SK-N-SH (cell line): ENCODE results near the gene LRCOL1. TPM values are rescaled to one million over a fixed set of nuclear protein-coding genes. Genes with fewer than 3 reads are reported as not detected.

ENCODE experiments used
- CTCF ChIA-PET: fragments of 300-600, 350-600 bp; formaldehyde crosslinking; extraction: SDS; loops from one replicate; lab custom pipeline; 2021; lab: Yijun Ruan, JAX
- POLR2A ChIA-PET: fragments of 350-600 bp; sonication (Branson Sonifier 250); formaldehyde crosslinking; extraction: SDS; loops from one replicate; lab custom pipeline; 2020; ENCODE audit warnings: antibody characterized with exemption, inconsistent platforms; lab: Yijun Ruan, JAX
- DNase-seq: peaks from one replicate; pipeline ENCODE4 v3.0.0; 2012
- H2AFZ ChIP-seq: fragments of 200-600 bp; sonication (generic); 2 replicates; pipeline ENCODE4 v1.8.1; 2016; ENCODE audit warnings: antibody characterized with exemption, mild to moderate bottlenecking, low read depth
- H3F3A ChIP-seq: fragments of 200-600 bp; sonication (generic); replicated peaks from 2 replicates; pipeline ENCODE3; 2016; ENCODE audit warnings: antibody characterized with exemption, mild to moderate bottlenecking; ENCODE audit not compliant: insufficient read depth
- H3K27ac ChIP-seq, 2 experiments: fragments of 200-500 bp in 1 of 2; fragments of 200-600 bp in 1 of 2; sonication (Bioruptor generic) in 1 of 2; sonication (generic), shearing (Covaris generic) in 1 of 2; 2 replicates each; pipeline versions ENCODE4 v1.5.1 to v1.6.1; 2014 to 2016; ENCODE audit warnings: low read depth in 2 of 2, inconsistent platforms in 1 of 2, low read length in 1 of 2, mild to moderate bottlenecking in 1 of 2, mixed read lengths in 1 of 2
- H3K27me3 ChIP-seq: fragments of 200-600 bp; sonication (generic), shearing (Covaris generic); 2 replicates; pipeline ENCODE4 v1.6.1; 2016; ENCODE audit warnings: mixed run types; ENCODE audit not compliant: insufficient read depth
- H3K36me3 ChIP-seq, 2 experiments: fragments of 200-500 bp in 1 of 2; fragments of 200-600 bp in 1 of 2; sonication (Bioruptor generic) in 1 of 2; sonication (generic) in 1 of 2; replicated peaks in 1 of 2; 2 replicates each; pipeline versions ENCODE3 to v1.5.1; 2014 to 2016; ENCODE audit warnings: low read length in 1 of 2, mild to moderate bottlenecking in 1 of 2; ENCODE audit not compliant: insufficient read depth in 2 of 2, control insufficient read depth in 1 of 2
- H3K4me1 ChIP-seq, 2 experiments: fragments of 200-500 bp in 1 of 2; fragments of 200-600 bp in 1 of 2; sonication (Bioruptor generic) in 1 of 2; sonication (generic), shearing (Covaris generic) in 1 of 2; 2 replicates each; pipeline versions ENCODE4 v1.5.1 to v1.6.1; 2014 to 2016; ENCODE audit warnings: low read depth in 1 of 2, low read length in 1 of 2, mixed run types in 1 of 2; ENCODE audit not compliant: insufficient read depth in 2 of 2, control insufficient read depth in 1 of 2
- H3K4me2 ChIP-seq: fragments of 200-600 bp; sonication (generic), shearing (Covaris generic); 2 replicates; pipeline ENCODE4 v1.6.1; 2017; ENCODE audit warnings: mixed run types
- H3K4me3 ChIP-seq, 2 experiments: fragments of 200-500 bp in 1 of 2; fragments of 200-600 bp in 1 of 2; sonication (Bioruptor generic) in 1 of 2; sonication (generic), shearing (Covaris generic) in 1 of 2; 2 replicates each; pipeline versions ENCODE4 v1.5.1 to v1.8.1; 2014 to 2016; ENCODE audit warnings: low read depth in 2 of 2, inconsistent platforms in 1 of 2, low read length in 1 of 2, mild to moderate bottlenecking in 1 of 2, mixed read lengths in 1 of 2, moderate library complexity in 1 of 2
- H3K79me2 ChIP-seq: fragments of 200-600 bp; sonication (generic); 2 replicates; pipeline ENCODE4 v1.8.1; 2017; ENCODE audit warnings: mild to moderate bottlenecking; ENCODE audit not compliant: insufficient read depth
- H3K9ac ChIP-seq: fragments of 200-600 bp; sonication (generic); 2 replicates; pipeline ENCODE4 v1.6.1; 2017; ENCODE audit warnings: mixed run types
- H3K9me2 ChIP-seq: fragments of 200-600 bp; sonication (generic); 2 replicates; pipeline ENCODE4 v1.6.1; 2017; ENCODE audit warnings: mixed run types
- H3K9me3 ChIP-seq: fragments of 200-600 bp; sonication (generic); 2 replicates; pipeline ENCODE4 v1.6.1; 2017; ENCODE audit warnings: mixed run types, mild to moderate bottlenecking, moderate library complexity
- H4K20me1 ChIP-seq: fragments of 200-600 bp; sonication (generic); 2 replicates; pipeline ENCODE4 v1.6.1; 2017; ENCODE audit warnings: mild to moderate bottlenecking, mixed run types; ENCODE audit not compliant: insufficient read depth
- CHD2 ChIP-seq: fragments of 150-350 bp; IDR thresholded peaks from 2 replicates; pipeline ENCODE4 v1.6.1; 2018; ENCODE audit warnings: low read length; ENCODE audit not compliant: partially characterized antibody
- EZH2phosphoT487 ChIP-seq: fragments of 200-600 bp; sonication (generic); IDR thresholded peaks from 2 replicates; pipeline ENCODE4 v1.6.1; 2017; ENCODE audit warnings: low read depth, mixed run types, mild to moderate bottlenecking, antibody characterized with exemption, moderate library complexity, borderline replicate concordance
- FOSL2 ChIP-seq: IDR thresholded peaks from 2 replicates; pipeline ENCODE4 v1.4.0; 2012; ENCODE audit warnings: low read depth, mild to moderate bottlenecking, moderate library complexity, borderline replicate concordance
- FOXJ3 ChIP-seq: sonication (generic); formaldehyde crosslinking; IDR thresholded peaks from 2 replicates; pipeline ENCODE4 v1.5.1; 2020; ENCODE audit warnings: mild to moderate bottlenecking, missing genetic modification reagents
- GABPA ChIP-seq: IDR thresholded peaks from 2 replicates; pipeline ENCODE4 v1.4.0; 2012; ENCODE audit warnings: low read depth, mild to moderate bottlenecking
- GATA2 ChIP-seq: sonication (generic); formaldehyde crosslinking; IDR thresholded peaks from 2 replicates; pipeline ENCODE4 v1.5.0; 2020; ENCODE audit warnings: mild to moderate bottlenecking, missing genetic modification reagents
- JUND ChIP-seq: IDR thresholded peaks from 2 replicates; pipeline ENCODE4 v1.4.0; 2012
- MEF2A ChIP-seq: IDR thresholded peaks from 2 replicates; pipeline ENCODE4 v1.4.0; 2012; ENCODE audit warnings: low read depth, borderline replicate concordance
- MXI1 ChIP-seq: IDR thresholded peaks from 2 replicates; pipeline ENCODE4 v1.6.1; 2012; ENCODE audit warnings: mild to moderate bottlenecking, low read depth, low read length, improper control_type of control experiment
- RCOR1 ChIP-seq: fragments of 150-350 bp; IDR thresholded peaks from 2 replicates; pipeline ENCODE4 v1.6.1; 2017; ENCODE audit warnings: antibody characterized with exemption, low read length
- RXRA ChIP-seq: IDR thresholded peaks from 2 replicates; pipeline ENCODE4 v1.4.0; 2012; ENCODE audit warnings: low read depth, mild to moderate bottlenecking, borderline replicate concordance
- SIN3A ChIP-seq: IDR thresholded peaks from 2 replicates; pipeline ENCODE4 v1.6.1; 2012; ENCODE audit warnings: low read depth, mild to moderate bottlenecking, low read length, moderate library complexity, borderline replicate concordance
- TAF1 ChIP-seq: IDR thresholded peaks from 2 replicates; pipeline ENCODE4 v1.6.1; 2012; ENCODE audit warnings: low read depth, mild to moderate bottlenecking, low read length, moderate library complexity, borderline replicate concordance
- TEAD4 ChIP-seq: IDR thresholded peaks from 2 replicates; pipeline ENCODE4 v1.4.0; 2012; ENCODE audit warnings: mild to moderate bottlenecking, borderline replicate concordance; ENCODE audit not compliant: insufficient read depth
- WGBS: methylation state at CpG from one replicate; pipeline ENCODE4 v1.1.6; 2017; ENCODE audit warnings: low lambda C conversion rate; 5-methylcytosine and 5-hydroxymethylcytosine counted together
- polyA plus RNA-seq, 3 experiments: library from polyadenylated mRNA; depleted of rRNA; stranded (reverse); fragments of >200 nt; gene quantifications; 2 replicates each; pipeline ENCODE4 v1.2.3, GENCODE V29; 2012
- TF ChIP-seq, protein P1 (sequence below): IDR thresholded peaks from 2 replicates; pipeline ENCODE4 v1.4.0; 2012; ENCODE audit warnings: low read depth, borderline replicate concordance
- TF ChIP-seq, protein P2 (sequence below): IDR thresholded peaks from 2 replicates; pipeline ENCODE4 v1.4.0; 2012; ENCODE audit warnings: low read depth, borderline replicate concordance
- TF ChIP-seq, protein P3 (sequence below): fragments of 150-350 bp; IDR thresholded peaks from 2 replicates; pipeline ENCODE4 v1.6.1; 2017; ENCODE audit warnings: antibody characterized with exemption, low read length, low read depth, borderline replicate concordance
- TF ChIP-seq, protein P4 (sequence below): fragments of 150-350 bp; IDR thresholded peaks from 2 replicates; pipeline ENCODE4 v1.6.1; 2016; ENCODE audit warnings: mild to moderate bottlenecking, low read depth, low read length
- TF ChIP-seq, protein P5 (sequence below): IDR thresholded peaks from 2 replicates; pipeline ENCODE4 v1.4.0; 2012; ENCODE audit warnings: low read depth
- TF ChIP-seq, protein P6 (sequence below): IDR thresholded peaks from 2 replicates; pipeline ENCODE4 v1.6.1; 2012; ENCODE audit warnings: mild to moderate bottlenecking, low read depth, low read length, moderate library complexity

The LRCOL1 gene
- polyA plus RNA-seq, 1 of the 3 experiments (the other 2 are of a cell fraction), result 1.1 TPM

DNA sequence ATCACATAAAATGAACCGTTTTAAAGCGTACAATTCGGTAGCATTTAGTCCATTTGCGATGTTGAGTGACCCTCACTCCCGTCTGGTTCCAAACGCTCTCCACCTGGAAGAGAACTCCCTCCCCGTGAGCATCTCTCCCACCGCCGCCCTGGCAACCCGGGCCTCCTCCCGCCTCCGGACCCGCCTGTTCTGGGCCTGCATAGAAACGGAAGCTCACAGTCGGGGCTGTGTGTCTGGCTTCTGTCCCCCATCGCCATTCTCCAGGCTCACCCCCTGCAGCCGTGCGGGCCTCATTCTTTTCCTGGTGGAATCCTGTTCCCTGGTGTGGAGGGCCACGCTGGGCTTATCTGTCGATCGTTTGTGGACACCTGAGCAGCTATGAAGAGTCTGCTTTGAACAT, 17.3 kb downstream of the LRCOL1 start:
- CTCF ChIA-PET, result interaction anchor here (1.9 kb wide), 1 partner anchor 32 kb away, joined by 13 read pairs; no protein-coding TSS in a partner anchor
- Histone ChIP-seq H3K4me3 (no peak overlapping the region), H3K9me2 (no peaks in the 10 kb centered on the region), H4K20me1 (no peaks in the 10 kb centered on the region), H3F3A (peaks cover 17% of the 10 kb centered on the region)
- DNase-seq, result no peak
- TF ChIP-seq GATA2 (no peak), EZH2phosphoT487 (no peak), GABPA (no peak), CHD2 (no peak), TEAD4 (no peak), RXRA (no peak), RCOR1 (no peak), SIN3A (no peak), MEF2A (no peak), JUND (no peak), FOXJ3 (CRISPR knock-in tag) (no peak), TAF1 (no peak), MXI1 (no peak), FOSL2 (no peak)
- TF ChIP-seq, protein P1, sequence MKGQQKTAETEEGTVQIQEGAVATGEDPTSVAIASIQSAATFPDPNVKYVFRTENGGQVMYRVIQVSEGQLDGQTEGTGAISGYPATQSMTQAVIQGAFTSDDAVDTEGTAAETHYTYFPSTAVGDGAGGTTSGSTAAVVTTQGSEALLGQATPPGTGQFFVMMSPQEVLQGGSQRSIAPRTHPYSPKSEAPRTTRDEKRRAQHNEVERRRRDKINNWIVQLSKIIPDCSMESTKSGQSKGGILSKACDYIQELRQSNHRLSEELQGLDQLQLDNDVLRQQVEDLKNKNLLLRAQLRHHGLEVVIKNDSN, result no peak
- TF ChIP-seq, protein P2, sequence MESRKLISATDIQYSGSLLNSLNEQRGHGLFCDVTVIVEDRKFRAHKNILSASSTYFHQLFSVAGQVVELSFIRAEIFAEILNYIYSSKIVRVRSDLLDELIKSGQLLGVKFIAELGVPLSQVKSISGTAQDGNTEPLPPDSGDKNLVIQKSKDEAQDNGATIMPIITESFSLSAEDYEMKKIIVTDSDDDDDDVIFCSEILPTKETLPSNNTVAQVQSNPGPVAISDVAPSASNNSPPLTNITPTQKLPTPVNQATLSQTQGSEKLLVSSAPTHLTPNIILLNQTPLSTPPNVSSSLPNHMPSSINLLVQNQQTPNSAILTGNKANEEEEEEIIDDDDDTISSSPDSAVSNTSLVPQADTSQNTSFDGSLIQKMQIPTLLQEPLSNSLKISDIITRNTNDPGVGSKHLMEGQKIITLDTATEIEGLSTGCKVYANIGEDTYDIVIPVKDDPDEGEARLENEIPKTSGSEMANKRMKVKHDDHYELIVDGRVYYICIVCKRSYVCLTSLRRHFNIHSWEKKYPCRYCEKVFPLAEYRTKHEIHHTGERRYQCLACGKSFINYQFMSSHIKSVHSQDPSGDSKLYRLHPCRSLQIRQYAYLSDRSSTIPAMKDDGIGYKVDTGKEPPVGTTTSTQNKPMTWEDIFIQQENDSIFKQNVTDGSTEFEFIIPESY, result no peak
- TF ChIP-seq, protein P3, sequence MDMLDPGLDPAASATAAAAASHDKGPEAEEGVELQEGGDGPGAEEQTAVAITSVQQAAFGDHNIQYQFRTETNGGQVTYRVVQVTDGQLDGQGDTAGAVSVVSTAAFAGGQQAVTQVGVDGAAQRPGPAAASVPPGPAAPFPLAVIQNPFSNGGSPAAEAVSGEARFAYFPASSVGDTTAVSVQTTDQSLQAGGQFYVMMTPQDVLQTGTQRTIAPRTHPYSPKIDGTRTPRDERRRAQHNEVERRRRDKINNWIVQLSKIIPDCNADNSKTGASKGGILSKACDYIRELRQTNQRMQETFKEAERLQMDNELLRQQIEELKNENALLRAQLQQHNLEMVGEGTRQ, result no peak
- TF ChIP-seq, protein P4, sequence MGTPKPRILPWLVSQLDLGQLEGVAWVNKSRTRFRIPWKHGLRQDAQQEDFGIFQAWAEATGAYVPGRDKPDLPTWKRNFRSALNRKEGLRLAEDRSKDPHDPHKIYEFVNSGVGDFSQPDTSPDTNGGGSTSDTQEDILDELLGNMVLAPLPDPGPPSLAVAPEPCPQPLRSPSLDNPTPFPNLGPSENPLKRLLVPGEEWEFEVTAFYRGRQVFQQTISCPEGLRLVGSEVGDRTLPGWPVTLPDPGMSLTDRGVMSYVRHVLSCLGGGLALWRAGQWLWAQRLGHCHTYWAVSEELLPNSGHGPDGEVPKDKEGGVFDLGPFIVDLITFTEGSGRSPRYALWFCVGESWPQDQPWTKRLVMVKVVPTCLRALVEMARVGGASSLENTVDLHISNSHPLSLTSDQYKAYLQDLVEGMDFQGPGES, result no peak
- TF ChIP-seq, protein P5, sequence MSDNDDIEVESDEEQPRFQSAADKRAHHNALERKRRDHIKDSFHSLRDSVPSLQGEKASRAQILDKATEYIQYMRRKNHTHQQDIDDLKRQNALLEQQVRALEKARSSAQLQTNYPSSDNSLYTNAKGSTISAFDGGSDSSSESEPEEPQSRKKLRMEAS, result no peak
- TF ChIP-seq, protein P6, sequence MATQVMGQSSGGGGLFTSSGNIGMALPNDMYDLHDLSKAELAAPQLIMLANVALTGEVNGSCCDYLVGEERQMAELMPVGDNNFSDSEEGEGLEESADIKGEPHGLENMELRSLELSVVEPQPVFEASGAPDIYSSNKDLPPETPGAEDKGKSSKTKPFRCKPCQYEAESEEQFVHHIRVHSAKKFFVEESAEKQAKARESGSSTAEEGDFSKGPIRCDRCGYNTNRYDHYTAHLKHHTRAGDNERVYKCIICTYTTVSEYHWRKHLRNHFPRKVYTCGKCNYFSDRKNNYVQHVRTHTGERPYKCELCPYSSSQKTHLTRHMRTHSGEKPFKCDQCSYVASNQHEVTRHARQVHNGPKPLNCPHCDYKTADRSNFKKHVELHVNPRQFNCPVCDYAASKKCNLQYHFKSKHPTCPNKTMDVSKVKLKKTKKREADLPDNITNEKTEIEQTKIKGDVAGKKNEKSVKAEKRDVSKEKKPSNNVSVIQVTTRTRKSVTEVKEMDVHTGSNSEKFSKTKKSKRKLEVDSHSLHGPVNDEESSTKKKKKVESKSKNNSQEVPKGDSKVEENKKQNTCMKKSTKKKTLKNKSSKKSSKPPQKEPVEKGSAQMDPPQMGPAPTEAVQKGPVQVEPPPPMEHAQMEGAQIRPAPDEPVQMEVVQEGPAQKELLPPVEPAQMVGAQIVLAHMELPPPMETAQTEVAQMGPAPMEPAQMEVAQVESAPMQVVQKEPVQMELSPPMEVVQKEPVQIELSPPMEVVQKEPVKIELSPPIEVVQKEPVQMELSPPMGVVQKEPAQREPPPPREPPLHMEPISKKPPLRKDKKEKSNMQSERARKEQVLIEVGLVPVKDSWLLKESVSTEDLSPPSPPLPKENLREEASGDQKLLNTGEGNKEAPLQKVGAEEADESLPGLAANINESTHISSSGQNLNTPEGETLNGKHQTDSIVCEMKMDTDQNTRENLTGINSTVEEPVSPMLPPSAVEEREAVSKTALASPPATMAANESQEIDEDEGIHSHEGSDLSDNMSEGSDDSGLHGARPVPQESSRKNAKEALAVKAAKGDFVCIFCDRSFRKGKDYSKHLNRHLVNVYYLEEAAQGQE, result no peak
- TF ChIP-seq, all 33 proteins: peak for 0
- no peak overlapping the region for H3K9ac ChIP-seq
- H3K4me2 ChIP-seq, result no peak overlapping the region
- H3K27ac ChIP-seq, result no peak overlapping the region
- H3K79me2 ChIP-seq, result no peaks in the 10 kb centered on the region
- POLR2A ChIA-PET, result no interaction called here
- no peaks in the 10 kb centered on the region for H3K27me3 ChIP-seq
- peaks cover 0 to 7% of the 10 kb centered on the region in 2 experiments; a peak in 1 of 4 replicates for H3K4me1 ChIP-seq
- H2AFZ ChIP-seq, result no peak overlapping the region
- no peaks in the 10 kb centered on the region for H3K36me3 ChIP-seq
- 64% methylated on average over 21 of the region's 21 CpGs for WGBS
- H3K9me3 ChIP-seq, result no peaks in the 10 kb centered on the region
